ENCODE measurements around the gene ARRDC3. TPM values are rescaled to one million over a fixed set of nuclear protein-coding genes. Genes with fewer than 3 reads are reported as not detected.

ARRDC3 gene
- total RNA-seq, 1 experiment from 2014 or later: 2.8 TPM

- Histone ChIP-seq H3K14ac (ENCODE audit: insufficient read depth, low read length) (no peak overlapping the region), H3K27me3 (ENCODE audit: insufficient read depth, low read length) (no peaks in the 10 kb centered on the region), H3T11ph (ENCODE audit: low read length) (no peak overlapping the region), H3K23ac (ENCODE audit: insufficient read length, low read depth, low read length) (no peak overlapping the region), H4K8ac (replicated peaks; ENCODE audit: insufficient read length, low read depth, low read length) (no peak overlapping the region), H2BK5ac (ENCODE audit: insufficient read length, low read length) (no peak overlapping the region), H2BK12ac (ENCODE audit: insufficient read length, low read depth, low read length) (no peak overlapping the region), H3K18ac (ENCODE audit: insufficient read length, low read depth, low read length) (no peak overlapping the region), H2AFZ (ENCODE audit: low read length) (no peak overlapping the region), H2BK15ac (ENCODE audit: low read depth, low read length) (no peak overlapping the region), H4K5ac (ENCODE audit: insufficient read length, low read depth, low read length) (no peak overlapping the region), H4K91ac (ENCODE audit: insufficient read length, low read depth, low read length) (no peak overlapping the region), H3K79me2 (ENCODE audit: insufficient read depth, low read length) (no peaks in the 10 kb centered on the region), H2BK120ac (ENCODE audit: low read depth, low read length, poor library complexity, severe bottlenecking) (no peak overlapping the region), H3K56ac (ENCODE audit: insufficient read length, low read depth, low read length) (no peak overlapping the region), H3K4me2 (ENCODE audit: insufficient read depth, insufficient read length, low read length) (no peak overlapping the region), H2AK5ac (ENCODE audit: insufficient read length, low read length) (no peak overlapping the region), H3K9ac (ENCODE audit: extremely low read depth, insufficient read length, low read length) (no peak overlapping the region), H2BK20ac (ENCODE audit: low read depth, low read length, poor library complexity, severe bottlenecking) (no peak overlapping the region), H3K4ac (ENCODE audit: low read depth, low read length) (no peak overlapping the region), H3K4me1 (ENCODE audit: insufficient read depth, low read length) (no peaks in the 10 kb centered on the region), H3K9me3 (ENCODE audit: control insufficient read depth, low read depth, low read length) (no peaks in the 10 kb centered on the region), H3K23me2 (ENCODE audit: insufficient read length, low read depth, low read length, poor library complexity, severe bottlenecking) (no peaks in the 10 kb centered on the region), H3K27ac (ENCODE audit: insufficient read length, low read depth, low read length) (no peak overlapping the region), H3K79me1 (ENCODE audit: insufficient read depth, low read depth, low read length, poor library complexity, severe bottlenecking) (no peaks in the 10 kb centered on the region), H4K20me1 (ENCODE audit: control insufficient read depth, insufficient read depth, insufficient read length) (no peaks in the 10 kb centered on the region)
- no peak for TF ChIP-seq CTCF (conservative IDR thresholded peaks at IDR 0.05)
- H3K27me3 Mint-ChIP-seq (ENCODE audit: low read depth): no peaks in the 10 kb centered on the region
- peaks cover 11 to 42% (median 16%) of the 10 kb centered on the region in 3 experiments; a peak in 6 of 7 replicates for H3K36me3 Mint-ChIP-seq (ENCODE audit: insufficient read depth in 1 of 3, low read depth in 3 of 3)
- no peak overlapping the region for H3K4me3 Mint-ChIP-seq
- 0 out of 7 replicates have a peak overlapping the region, but pooled peaks of 1 of the 3 experiments have one; percentile 35 for H3K27ac Mint-ChIP-seq
- H3K9me3 Mint-ChIP-seq: no peaks in the 10 kb centered on the region
- no peak for DNase-seq
- no peaks in the 10 kb centered on the region for H3K4me1 Mint-ChIP-seq
These were observed 15.8 kb downstream of the ARRDC3 start for GRCh38 chr5:91367344-91367743.

All from H9 (cell line).